Endothelial cell of umbilical vein (primary cell): ENCODE results near the gene RDX. TPM values are rescaled to one million over a fixed set of nuclear protein-coding genes. Genes with fewer than 3 reads are reported as not detected.
A peak's percentile ranks its signal among the peaks of the same experiment; 100 is the strongest.

Source experiments
- Bru-seq: library from RNA; stranded (reverse); fragments of 400-500 nt; gene quantifications from one replicate; lab custom pipeline; 2021; lab: Mats Ljungman, UMichigan
- BruChase-seq, 2 experiments: library from RNA; stranded (reverse); fragments of 400-500 nt; gene quantifications; one replicate each; lab custom pipeline; 2021; lab: Mats Ljungman, UMichigan
- BruUV-seq: library from RNA; stranded (reverse); fragments of 400-500 nt; replicated peaks from 2 replicates; lab custom pipeline; 2021; lab: Mats Ljungman, UMichigan
- CTCF ChIA-PET: fragments of 300-600, 350-600 bp; sonication (Branson Sonifier 250); formaldehyde crosslinking; loops from one replicate; lab custom pipeline; 2021; ENCODE audit warnings: antibody characterized with exemption, inconsistent platforms; lab: Charles Lee
- POLR2A ChIA-PET: fragments of 300-600, 350-600 bp; sonication (Branson Sonifier 250); formaldehyde crosslinking; loops from one replicate; lab custom pipeline; 2021; ENCODE audit warnings: antibody characterized with exemption, inconsistent platforms; lab: Charles Lee
- DNase-seq: peaks from one replicate; pipeline ENCODE4 v3.0.0-alpha.2; 2011; ENCODE audit warnings: low read depth, low spot score
- FAIRE-seq: peaks from 2 replicates; lab custom pipeline; 2011; peaks lifted over from hg19 to GRCh38; lab: Jason Lieb, UNC
- H2AFZ ChIP-seq: 2 replicates; pipeline ENCODE4 v1.6.0; 2012; ENCODE audit warnings: low read depth, low read length, control low read depth, inconsistent platforms
- H3K27ac ChIP-seq: 2 replicates; pipeline ENCODE4 v1.5.1; 2011; ENCODE audit warnings: low read depth, mild to moderate bottlenecking, control low read depth, low read length, moderate library complexity; ENCODE audit not compliant: insufficient read depth
- H3K27me3 ChIP-seq, 2 experiments: 2 replicates each; pipeline versions ENCODE4 v1.6.0 to v1.6.1; 2011; ENCODE audit warnings: low read length in 2 of 2, mixed read lengths in 1 of 2; ENCODE audit not compliant: control insufficient read depth in 2 of 2, insufficient read depth in 2 of 2
- H3K36me3 ChIP-seq, 2 experiments: 2 replicates in 1 of 2; 3 replicates in 1 of 2; pipeline ENCODE4 v1.5.1; 2011; ENCODE audit warnings: low read length in 2 of 2, mild to moderate bottlenecking in 1 of 2, moderate library complexity in 1 of 2; ENCODE audit not compliant: control insufficient read depth in 2 of 2, insufficient read depth in 2 of 2; ENCODE audit errors: extremely low read depth in 1 of 2
- H3K4me1 ChIP-seq: 3 replicates; pipeline ENCODE4 v1.5.1; 2011; ENCODE audit warnings: mild to moderate bottlenecking, low read length; ENCODE audit not compliant: control insufficient read depth, insufficient read depth; ENCODE audit errors: extremely low read depth
- H3K4me2 ChIP-seq: 2 replicates; pipeline ENCODE4 v1.6.1; 2011; ENCODE audit warnings: low read length, control low read depth, mixed read lengths; ENCODE audit not compliant: insufficient read depth
- H3K4me3 ChIP-seq, 3 experiments: fragments of 200-600 bp in 1 of 3; sonication (generic), shearing (Covaris generic) in 1 of 3; replicated peaks in 1 of 3; 2 replicates each; pipeline ENCODE4 v1.5.1; 2011 to 2016; ENCODE audit warnings: control low read depth in 3 of 3, low read length in 3 of 3, mild to moderate bottlenecking in 2 of 3, inconsistent platforms in 1 of 3, low read depth in 1 of 3, moderate library complexity in 1 of 3; ENCODE audit not compliant: insufficient read depth in 1 of 3
- H3K79me2 ChIP-seq: 2 replicates; pipeline ENCODE4 v1.6.0; 2012; ENCODE audit warnings: low read length, inconsistent platforms; ENCODE audit not compliant: control insufficient read depth, insufficient read depth
- H3K9ac ChIP-seq: replicated peaks from 2 replicates; pipeline ENCODE3; 2011; ENCODE audit warnings: low read length, control low read depth; ENCODE audit not compliant: insufficient read depth; ENCODE audit errors: extremely low read depth
- H3K9me1 ChIP-seq: replicated peaks from 3 replicates; pipeline ENCODE4 v1.6.0; 2011; ENCODE audit warnings: mild to moderate bottlenecking, low read length; ENCODE audit not compliant: control insufficient read depth, insufficient read depth; ENCODE audit errors: extremely low read depth
- H3K9me3 ChIP-seq: replicated peaks from 2 replicates; pipeline ENCODE4 v1.5.1; 2012; ENCODE audit warnings: low read length, inconsistent platforms; ENCODE audit not compliant: control insufficient read depth, insufficient read depth
- H4K20me1 ChIP-seq: replicated peaks from 2 replicates; pipeline ENCODE3; 2011; ENCODE audit warnings: mild to moderate bottlenecking, low read length; ENCODE audit not compliant: control insufficient read depth, insufficient read depth; ENCODE audit errors: extremely low read depth
- EZH2 ChIP-seq: IDR thresholded peaks from 2 replicates; pipeline ENCODE4 v1.6.1; 2012; ENCODE audit warnings: borderline replicate concordance, low read depth, mild to moderate bottlenecking, moderate library complexity, low read length, inconsistent platforms; ENCODE audit not compliant: severe bottlenecking
- FOS ChIP-seq: IDR thresholded peaks from 2 replicates; pipeline ENCODE4 v1.6.1; 2011; ENCODE audit warnings: mild to moderate bottlenecking, low read length, moderate library complexity, borderline replicate concordance; ENCODE audit not compliant: insufficient read depth
- GATA2 ChIP-seq: IDR thresholded peaks from 2 replicates; pipeline ENCODE4 v1.7.0; 2011; ENCODE audit warnings: low read depth, mild to moderate bottlenecking, moderate library complexity, mixed read lengths, low read length; ENCODE audit not compliant: insufficient read length, insufficient read depth
- JUN ChIP-seq: IDR thresholded peaks from 2 replicates; pipeline ENCODE4 v1.6.1; 2011; ENCODE audit warnings: borderline replicate concordance, low read depth; ENCODE audit not compliant: insufficient read length, insufficient read depth
- MYC ChIP-seq: IDR thresholded peaks from one replicate; pipeline ENCODE4 v1.6.1; 2011; ENCODE audit warnings: mild to moderate bottlenecking, low read depth, low read length
- POLR2A ChIP-seq: IDR thresholded peaks from 2 replicates; pipeline ENCODE4 v1.6.1; 2012; ENCODE audit warnings: low read depth, mild to moderate bottlenecking, control low read depth, low read length
- POLR2AphosphoS5 ChIP-seq: IDR thresholded peaks from 2 replicates; pipeline ENCODE4 v1.6.1; 2012; ENCODE audit warnings: low read depth, mild to moderate bottlenecking, control low read depth, low read length, moderate library complexity; ENCODE audit not compliant: insufficient read depth
- dilution Hi-C: fragments of 300-500 bp; cut with MboI; formaldehyde crosslinking; loops from one replicate; pipeline ENCODE4 v1.15.0; 2019; ENCODE audit warnings: low sequenced_read_pairs; ENCODE audit not compliant: extremely low pct_ligation_motif_present
- intact Hi-C: fragments of 100-400 bp; cut with micrococcal nuclease; formaldehyde crosslinking; loops from one replicate; pipeline ENCODE4 v1.10.0; 2022
- long read RNA-seq: library from polyadenylated mRNA; stranded (forward); transcript quantifications from one replicate; pipeline ENCODE4 v2.0.0, GENCODE V29; 2021
- polyA minus RNA-seq, 3 experiments: library from RNA; depleted of rRNA, polyadenylated mRNA; stranded (reverse); fragments of >200 nt; gene quantifications; 1 replicate in 1 of 3; 2 replicates in 2 of 3; pipeline ENCODE4 v1.2.3, GENCODE V29; 2011
- polyA plus RNA-seq, 4 experiments: library from polyadenylated mRNA; depleted of rRNA in 3 of 4; stranded (reverse) in 3 of 4; unstranded in 1 of 4; fragments of >200 nt; gene quantifications; 2 replicates each; pipeline versions ENCODE4 v1.2.1 to v1.2.3, GENCODE V29; 2011 to 2012; ENCODE audit warnings: missing spikeins in 1 of 4
- total RNA-seq: library from RNA; stranded (reverse); gene quantifications from 2 replicates; pipeline ENCODE4 v1.2.3, GENCODE V29; 2021
- TF ChIP-seq, protein P1 (sequence below): IDR thresholded peaks from 2 replicates; pipeline ENCODE4 v1.6.1; 2011; ENCODE audit not compliant: insufficient read depth, insufficient read length
- TF ChIP-seq, protein P2 (sequence below), 2 donors: IDR thresholded peaks; 1 replicate in 1 of 2; 2 replicates in 1 of 2; pipeline ENCODE4 v1.5.1; 2011; ENCODE audit warnings: low read length in 2 of 2, mild to moderate bottlenecking in 2 of 2, moderate library complexity in 2 of 2, control low read depth in 1 of 2, inconsistent platforms in 1 of 2, low read depth in 1 of 2; ENCODE audit not compliant: insufficient read depth in 1 of 2; ENCODE audit errors: extremely low read depth in 1 of 2

Gene RDX
- total RNA-seq (239 and 280 TPM in 2 replicates), polyA plus RNA-seq (33.3 and 47.9 TPM in 2 replicates), polyA minus RNA-seq (112 and 147 TPM in 2 replicates), Bru-seq, nascent RNA (percentile 95 among the genes with signal in this experiment), BruChase-seq, experiment 1, labeled RNA remaining after a 6-hour chase (percentile 96 among the genes with signal in this experiment), BruChase-seq, experiment 2, labeled RNA remaining after a 2-hour chase (percentile 92 among the genes with signal in this experiment)
- polyA plus RNA-seq (2011; cell fraction: cytosol; rRNA removed) = 79.1 and 82.2 TPM in 2 replicates
- 117 and 139 TPM in 2 replicates for polyA plus RNA-seq (2011; cell fraction: nucleus; rRNA removed)
- polyA plus RNA-seq (2012) = 142 and 171 TPM in 2 replicates
- 67.5 TPM for polyA minus RNA-seq (2011; cell fraction: cytosol; rRNA and poly(A)+ RNA removed)
- polyA minus RNA-seq (2011; cell fraction: nucleus; rRNA and poly(A)+ RNA removed) = 82.8 and 95.4 TPM in 2 replicates
- long read RNA-seq, full-length matches to known transcripts = 132 of 209 reads
- long read RNA-seq, partial matches to known transcripts = 29 of 209 reads
- long read RNA-seq, other reads (novel, unspliced or antisense) = 48 of 209 reads

DNA sequence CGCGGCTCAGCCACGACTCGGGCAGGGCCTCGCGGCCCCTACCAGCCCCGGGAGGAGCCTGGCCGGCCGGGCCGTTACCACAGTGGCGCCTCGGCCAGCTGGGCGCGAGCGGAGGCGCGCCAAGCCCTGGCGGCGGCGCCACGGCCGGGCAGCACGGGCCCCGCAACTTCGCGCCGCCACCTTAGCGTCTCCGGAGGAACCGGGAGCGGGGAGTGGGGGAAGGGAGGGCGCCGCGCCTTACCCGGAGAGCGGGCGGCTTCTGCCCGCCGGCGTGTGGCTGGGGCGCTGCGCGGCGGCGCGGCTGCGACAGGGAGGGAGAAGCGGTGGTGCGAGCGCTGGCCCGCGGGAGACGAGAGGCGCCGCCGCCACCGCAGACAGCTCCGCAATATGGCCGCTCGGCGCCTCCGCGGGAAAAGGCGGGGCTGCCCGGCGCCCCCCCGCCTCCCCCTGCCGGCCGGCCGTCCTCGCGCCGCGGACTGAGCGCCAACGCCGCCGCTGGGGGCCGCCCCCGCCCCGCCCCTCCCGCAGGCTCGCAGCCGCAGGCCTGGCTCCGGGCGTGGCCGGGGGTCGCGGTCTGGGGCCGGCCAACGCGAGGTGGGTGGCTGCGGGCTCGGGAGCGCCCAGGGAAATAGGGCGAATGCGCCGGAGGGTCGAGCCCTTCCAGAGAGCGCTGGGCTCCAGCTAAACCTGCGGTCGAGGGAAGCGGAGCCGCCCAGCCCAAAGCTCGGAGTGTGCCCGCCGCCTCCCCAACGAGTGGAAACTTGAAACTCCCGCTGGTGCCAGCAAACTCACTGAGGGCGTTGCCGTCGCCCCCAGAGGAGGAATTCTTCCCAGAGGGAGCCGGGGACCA is at the start of gene RDX:
RDX (minus strand) TSS at position 389 of the 850 bp plus-strand sequence. CDS start 16,922 bp downstream, outside the sequence.
- peak within 1 kb of the TSS; percentile 98 for H3K4me2 ChIP-seq
- H3K9me3 ChIP-seq = no peaks in the 10 kb centered on the region
- peak; percentile 77 for FAIRE-seq
- peak within 1 kb of the TSS; percentile 96 for H3K27ac ChIP-seq
- H3K27me3 ChIP-seq = no peaks in the 10 kb centered on the region
- H3K4me1 ChIP-seq = peaks cover 31% of the 10 kb centered on the region
- ChIA-PET POLR2A (interaction anchor here (0.6 to 1.0 kb wide), 5 partner anchors 15 to 76 kb away, joined by 3 to 7 read pairs (median 3); no protein-coding TSS in a partner anchor), CTCF (interaction anchor here (0.6 to 2.8 kb wide), 12 partner anchors 10 to 149 kb away, joined by 3 to 19 read pairs (median 4); no protein-coding TSS in a partner anchor)
- peak; percentile 78 for DNase-seq
- peak within 1 kb of the TSS; percentile 99 for H3K9ac ChIP-seq
- H3K79me2 ChIP-seq = peaks cover 47% of the 10 kb centered on the region
- H4K20me1 ChIP-seq = peaks cover 9% of the 10 kb centered on the region
- TF ChIP-seq, protein P1, sequence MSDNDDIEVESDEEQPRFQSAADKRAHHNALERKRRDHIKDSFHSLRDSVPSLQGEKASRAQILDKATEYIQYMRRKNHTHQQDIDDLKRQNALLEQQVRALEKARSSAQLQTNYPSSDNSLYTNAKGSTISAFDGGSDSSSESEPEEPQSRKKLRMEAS = no peak
- TF ChIP-seq, protein P2, sequence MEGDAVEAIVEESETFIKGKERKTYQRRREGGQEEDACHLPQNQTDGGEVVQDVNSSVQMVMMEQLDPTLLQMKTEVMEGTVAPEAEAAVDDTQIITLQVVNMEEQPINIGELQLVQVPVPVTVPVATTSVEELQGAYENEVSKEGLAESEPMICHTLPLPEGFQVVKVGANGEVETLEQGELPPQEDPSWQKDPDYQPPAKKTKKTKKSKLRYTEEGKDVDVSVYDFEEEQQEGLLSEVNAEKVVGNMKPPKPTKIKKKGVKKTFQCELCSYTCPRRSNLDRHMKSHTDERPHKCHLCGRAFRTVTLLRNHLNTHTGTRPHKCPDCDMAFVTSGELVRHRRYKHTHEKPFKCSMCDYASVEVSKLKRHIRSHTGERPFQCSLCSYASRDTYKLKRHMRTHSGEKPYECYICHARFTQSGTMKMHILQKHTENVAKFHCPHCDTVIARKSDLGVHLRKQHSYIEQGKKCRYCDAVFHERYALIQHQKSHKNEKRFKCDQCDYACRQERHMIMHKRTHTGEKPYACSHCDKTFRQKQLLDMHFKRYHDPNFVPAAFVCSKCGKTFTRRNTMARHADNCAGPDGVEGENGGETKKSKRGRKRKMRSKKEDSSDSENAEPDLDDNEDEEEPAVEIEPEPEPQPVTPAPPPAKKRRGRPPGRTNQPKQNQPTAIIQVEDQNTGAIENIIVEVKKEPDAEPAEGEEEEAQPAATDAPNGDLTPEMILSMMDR (IDR thresholded peaks at IDR 0.05; ENCODE audit: extremely low read depth in 1 of 2, insufficient read depth in 1 of 2, low read depth in 1 of 2, low read length in 2 of 2) = peak in 1 of 2 donors; percentile 1
- TF ChIP-seq GATA2 (no peak), EZH2 (no peak), POLR2AphosphoS5 (peak; percentile 79), JUN (no peak), MYC (no peak), POLR2A (peak; percentile 75), FOS (no peak)
- no peaks in the 10 kb centered on the region for H3K36me3 ChIP-seq
- dilution Hi-C loops = no loop called here
- no TSS peak for BruUV-seq
- intact Hi-C loops = loop anchor here (1.0 kb wide), 6 partner anchors 9 to 134 kb away; no protein-coding TSS in a partner anchor
- H3K9me1 ChIP-seq = no peaks in the 10 kb centered on the region
- H2AFZ ChIP-seq = peak within 1 kb of the TSS; percentile 94
- peak within 1 kb of the TSS; percentile 94 to 96 (median 95) for H3K4me3 ChIP-seq
